ENCODE measurements around the gene CEP85.

DNA sequence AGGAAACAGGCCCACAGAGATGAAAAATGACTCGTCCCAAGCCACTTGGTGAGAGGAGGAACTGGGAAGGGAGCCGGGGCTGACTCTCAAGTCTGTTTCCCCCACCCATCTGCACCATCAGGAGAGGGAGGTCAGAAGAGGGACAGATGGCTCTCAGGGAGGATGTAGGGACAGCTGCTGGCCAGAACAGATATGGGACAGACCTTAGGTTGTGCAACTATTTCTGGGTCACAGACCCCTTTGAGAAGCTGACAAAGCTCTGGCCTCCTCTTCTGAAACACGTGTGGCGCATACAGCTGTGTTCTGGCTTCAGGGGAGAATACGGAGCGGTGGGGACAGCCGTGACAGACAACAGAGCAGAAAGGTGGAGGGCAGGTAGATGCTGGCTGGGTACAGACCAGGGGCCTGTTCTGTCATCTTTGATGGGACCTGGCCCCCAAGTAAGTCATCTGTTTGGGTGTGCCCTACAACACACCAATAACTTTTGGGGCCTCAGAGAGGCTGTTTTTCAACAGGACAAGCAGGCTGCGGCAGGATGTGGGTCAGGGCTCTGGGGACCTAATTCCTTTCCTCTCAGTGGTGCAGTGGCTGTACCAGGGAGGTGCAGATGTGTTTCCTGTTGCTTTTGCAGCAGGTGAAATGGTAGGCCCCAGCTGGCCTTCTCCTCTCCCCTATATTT, 53.2 kb downstream of the CEP85 start:
- TF ChIP-seq, protein P1, sequence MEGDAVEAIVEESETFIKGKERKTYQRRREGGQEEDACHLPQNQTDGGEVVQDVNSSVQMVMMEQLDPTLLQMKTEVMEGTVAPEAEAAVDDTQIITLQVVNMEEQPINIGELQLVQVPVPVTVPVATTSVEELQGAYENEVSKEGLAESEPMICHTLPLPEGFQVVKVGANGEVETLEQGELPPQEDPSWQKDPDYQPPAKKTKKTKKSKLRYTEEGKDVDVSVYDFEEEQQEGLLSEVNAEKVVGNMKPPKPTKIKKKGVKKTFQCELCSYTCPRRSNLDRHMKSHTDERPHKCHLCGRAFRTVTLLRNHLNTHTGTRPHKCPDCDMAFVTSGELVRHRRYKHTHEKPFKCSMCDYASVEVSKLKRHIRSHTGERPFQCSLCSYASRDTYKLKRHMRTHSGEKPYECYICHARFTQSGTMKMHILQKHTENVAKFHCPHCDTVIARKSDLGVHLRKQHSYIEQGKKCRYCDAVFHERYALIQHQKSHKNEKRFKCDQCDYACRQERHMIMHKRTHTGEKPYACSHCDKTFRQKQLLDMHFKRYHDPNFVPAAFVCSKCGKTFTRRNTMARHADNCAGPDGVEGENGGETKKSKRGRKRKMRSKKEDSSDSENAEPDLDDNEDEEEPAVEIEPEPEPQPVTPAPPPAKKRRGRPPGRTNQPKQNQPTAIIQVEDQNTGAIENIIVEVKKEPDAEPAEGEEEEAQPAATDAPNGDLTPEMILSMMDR (conservative IDR thresholded peaks at IDR 0.05), result no peak
- TF ChIP-seq EZH2 (IDR thresholded peaks at IDR 0.05; ENCODE audit: low read depth), result no peak
